Natural killer cell (primary cell): ENCODE data around the gene EME1. TPM values are rescaled to one million over a fixed set of nuclear protein-coding genes. Genes with fewer than 3 reads are reported as not detected.

Experiments used
- ATAC-seq, 3 donors: fragments of 150-1000 bp in 2 of 3; fragments of 200-7000 bp in 1 of 3; cut with Tn5 transposase; 1 replicate in 1 of 3; 2 replicates in 2 of 3; pipeline ENCODE4 v1.10.0; 2021; ENCODE audit warnings: mild to moderate bottlenecking in 2 of 3, moderate library complexity in 2 of 3
- DNase-seq, 2 donors: peaks; one replicate each; pipeline versions ENCODE4 v3.0.0 to v3.0.0-alpha.2; 2013 to 2021; ENCODE audit warnings: mixed read lengths in 1 of 2
- H3K27ac ChIP-seq: one replicate; pipeline ENCODE4 v1.5.1; 2013; ENCODE audit warnings: mild to moderate bottlenecking, low read length
- H3K27me3 ChIP-seq: one replicate; pipeline ENCODE4 v1.6.1; 2013; ENCODE audit warnings: low read length; ENCODE audit not compliant: control insufficient read depth, insufficient read depth
- H3K36me3 ChIP-seq: one replicate; pipeline ENCODE4 v1.6.1; 2013; ENCODE audit warnings: low read length; ENCODE audit not compliant: control insufficient read depth, insufficient read depth
- H3K4me1 ChIP-seq: one replicate; pipeline ENCODE4 v1.6.1; 2013; ENCODE audit warnings: low read length; ENCODE audit not compliant: control insufficient read depth, insufficient read depth
- H3K4me3 ChIP-seq: one replicate; pipeline ENCODE4 v1.5.1; 2013; ENCODE audit warnings: low read length
- H3K9me3 ChIP-seq: one replicate; pipeline ENCODE4 v1.6.1; 2013; ENCODE audit warnings: low read length; ENCODE audit not compliant: control insufficient read depth, insufficient read depth
- H3K27ac Mint-ChIP-seq, 2 donors: one replicate each; pipeline ENCODE4 v1.8.0; 2022; ENCODE audit warnings: mild to moderate bottlenecking in 2 of 2, mixed read lengths in 2 of 2, moderate library complexity in 1 of 2
- H3K27me3 Mint-ChIP-seq, 2 donors: one replicate each; pipeline ENCODE4 v1.8.0; 2022; ENCODE audit warnings: low read depth in 2 of 2, mixed read lengths in 2 of 2
- H3K36me3 Mint-ChIP-seq: one replicate; pipeline ENCODE4 v1.8.0; 2022; ENCODE audit warnings: mixed read lengths
- H3K4me1 Mint-ChIP-seq, 2 donors: one replicate each; pipeline ENCODE4 v1.8.0; 2022; ENCODE audit warnings: mixed read lengths in 2 of 2
- H3K4me3 Mint-ChIP-seq: one replicate; pipeline ENCODE4 v1.8.0; 2022; ENCODE audit warnings: mild to moderate bottlenecking, moderate library complexity, mixed read lengths
- H3K9me3 Mint-ChIP-seq, 2 donors: one replicate each; pipeline ENCODE4 v1.8.0; 2022; ENCODE audit warnings: mixed read lengths in 2 of 2
- WGBS: methylation state at CpG from one replicate; pipeline ENCODE4 v1.1.7; 2013; ENCODE audit warnings: missing lambda C conversion rate; ENCODE audit not compliant: insufficient coverage; 5-methylcytosine and 5-hydroxymethylcytosine counted together
- intact Hi-C: fragments of 100-400 bp; cut with micrococcal nuclease; formaldehyde crosslinking; loops from one replicate; pipeline ENCODE4 v1.14.2; 2022
- total RNA-seq, 4 donors: library from RNA; stranded (reverse); fragments of 120-200 nt in 1 of 4; gene quantifications; one replicate each; pipeline versions ENCODE4 v1.2.3 to v1.2.4, GENCODE V29; 2013 to 2022
- TF ChIP-seq, protein P1 (sequence below): fragments of 200-600 bp; IDR thresholded peaks from one replicate; pipeline ENCODE4 v1.8.0; 2022; ENCODE audit warnings: antibody characterized with exemption

Gene EME1
- total RNA-seq, 3 donors from 2014 or later (not counting 1 experiment from before 2014, with no cell fraction given) = 2.4 to 3.2 (median 2.9) TPM

DNA sequence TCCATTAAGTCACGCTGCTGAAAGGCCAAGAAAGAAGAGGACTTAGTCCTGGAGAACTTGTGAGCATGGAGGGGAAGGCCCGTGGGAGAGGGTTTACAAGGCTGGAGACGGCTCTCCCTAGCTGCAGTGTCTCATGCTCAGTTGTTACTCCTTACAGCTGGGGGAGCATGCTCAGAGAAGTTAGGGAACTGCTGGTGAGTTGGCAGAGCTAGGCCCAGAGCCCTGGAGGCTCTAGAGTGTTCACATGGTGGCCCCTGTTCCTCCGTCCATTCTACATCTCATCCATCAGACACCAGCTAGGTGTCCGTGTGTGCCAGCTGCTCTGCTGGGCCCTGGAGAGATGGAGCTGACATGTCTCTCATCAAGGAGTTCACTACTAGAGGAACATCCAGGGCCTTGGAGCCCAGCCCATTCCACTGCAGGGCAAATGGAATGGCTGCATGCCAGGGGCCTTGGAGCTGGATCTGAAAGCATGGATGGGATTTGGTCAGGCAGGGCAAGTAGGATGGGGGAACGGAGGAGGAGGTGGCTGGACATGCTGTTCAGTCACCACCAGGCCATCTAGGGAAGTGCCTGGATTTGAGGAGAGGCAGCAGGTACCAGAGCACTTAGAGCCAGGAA, 20.8 kb upstream of the EME1 start:
- WGBS = 94% methylated on average over 6 of the region's 6 CpGs
- H3K4me3 Mint-ChIP-seq = no peak overlapping the region
- Histone ChIP-seq H3K9me3 (no peaks in the 10 kb centered on the region), H3K27ac (no peak overlapping the region), H3K27me3 (no peaks in the 10 kb centered on the region), H3K4me1 (peaks cover 5% of the 10 kb centered on the region), H3K4me3 (no peak overlapping the region), H3K36me3 (peaks cover 35% of the 10 kb centered on the region)
- DNase-seq = no peak
- peaks cover 20 to 40% of the 10 kb centered on the region in 2 donors for H3K4me1 Mint-ChIP-seq
- TF ChIP-seq, protein P1, sequence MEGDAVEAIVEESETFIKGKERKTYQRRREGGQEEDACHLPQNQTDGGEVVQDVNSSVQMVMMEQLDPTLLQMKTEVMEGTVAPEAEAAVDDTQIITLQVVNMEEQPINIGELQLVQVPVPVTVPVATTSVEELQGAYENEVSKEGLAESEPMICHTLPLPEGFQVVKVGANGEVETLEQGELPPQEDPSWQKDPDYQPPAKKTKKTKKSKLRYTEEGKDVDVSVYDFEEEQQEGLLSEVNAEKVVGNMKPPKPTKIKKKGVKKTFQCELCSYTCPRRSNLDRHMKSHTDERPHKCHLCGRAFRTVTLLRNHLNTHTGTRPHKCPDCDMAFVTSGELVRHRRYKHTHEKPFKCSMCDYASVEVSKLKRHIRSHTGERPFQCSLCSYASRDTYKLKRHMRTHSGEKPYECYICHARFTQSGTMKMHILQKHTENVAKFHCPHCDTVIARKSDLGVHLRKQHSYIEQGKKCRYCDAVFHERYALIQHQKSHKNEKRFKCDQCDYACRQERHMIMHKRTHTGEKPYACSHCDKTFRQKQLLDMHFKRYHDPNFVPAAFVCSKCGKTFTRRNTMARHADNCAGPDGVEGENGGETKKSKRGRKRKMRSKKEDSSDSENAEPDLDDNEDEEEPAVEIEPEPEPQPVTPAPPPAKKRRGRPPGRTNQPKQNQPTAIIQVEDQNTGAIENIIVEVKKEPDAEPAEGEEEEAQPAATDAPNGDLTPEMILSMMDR = no peak
- H3K27me3 Mint-ChIP-seq = no peaks in the 10 kb centered on the region
- no peaks in the 10 kb centered on the region for H3K9me3 Mint-ChIP-seq
- no peak for ATAC-seq
- intact Hi-C loops = no loop called here
- no peaks in the 10 kb centered on the region for H3K36me3 Mint-ChIP-seq
- no peak overlapping the region for H3K27ac Mint-ChIP-seq

DNA sequence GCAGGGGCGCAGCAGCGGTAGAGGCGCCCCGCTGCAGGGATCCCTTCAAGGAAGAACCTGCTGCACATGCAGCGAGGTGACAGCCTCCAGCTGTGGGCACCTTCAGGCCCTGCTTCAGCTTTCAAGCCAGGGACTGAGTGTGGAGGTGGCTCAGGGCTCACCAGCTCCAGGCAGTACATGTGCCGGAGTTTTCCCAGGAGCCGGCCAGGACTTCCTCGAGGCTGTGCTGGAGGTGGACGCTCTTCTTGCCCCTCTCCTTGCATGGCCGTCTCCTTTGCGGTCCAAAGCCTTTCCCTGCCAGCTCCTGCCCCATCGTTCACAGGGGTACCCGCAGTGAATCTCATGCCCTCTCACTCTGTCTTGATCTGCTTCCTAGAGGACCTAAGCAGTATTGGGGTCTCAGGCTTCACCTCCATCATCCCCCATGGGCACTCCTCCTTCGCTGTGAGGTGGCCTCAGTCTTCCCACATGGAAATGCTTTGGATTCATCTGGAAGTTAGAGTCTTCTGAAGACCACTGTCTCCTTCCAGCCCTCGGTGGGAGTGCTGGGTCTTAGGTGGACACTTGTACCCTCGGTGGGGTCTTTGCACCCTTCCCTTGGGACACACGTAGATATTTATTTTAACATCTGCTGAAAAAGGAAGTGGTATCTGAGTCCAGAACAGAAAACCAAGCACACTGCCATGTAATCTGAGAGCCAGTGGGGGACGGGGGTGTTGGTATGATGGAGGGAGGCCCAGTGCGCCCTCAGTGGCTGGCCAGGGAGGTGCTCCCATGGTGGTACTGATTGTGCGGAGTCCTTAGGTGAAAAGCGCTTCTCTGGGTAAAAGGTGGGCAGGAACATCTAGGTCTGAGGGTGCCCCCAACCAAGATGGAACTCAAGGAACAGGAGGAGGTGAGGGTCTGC, 20.1 kb upstream of the EME1 start:
- Mint-ChIP-seq H3K4me3 (no peak overlapping the region), H3K27me3 (no peaks in the 10 kb centered on the region), H3K9me3 (no peaks in the 10 kb centered on the region), H3K36me3 (no peaks in the 10 kb centered on the region), H3K4me1 (peaks cover 17 to 35% of the 10 kb centered on the region in 2 donors), H3K27ac (no peak overlapping the region)
- WGBS = 92% methylated on average over 21 of the region's 21 CpGs
- H3K4me3 ChIP-seq = no peak overlapping the region
- no peak overlapping the region for H3K27ac ChIP-seq
- TF ChIP-seq, protein P1 = no peak
- DNase-seq (no peak), ATAC-seq (no peak)
- no peaks in the 10 kb centered on the region for H3K4me1 ChIP-seq
- H3K36me3 ChIP-seq = peaks cover 38% of the 10 kb centered on the region
- H3K9me3 ChIP-seq = no peaks in the 10 kb centered on the region
- intact Hi-C loops = no loop called here
- no peaks in the 10 kb centered on the region for H3K27me3 ChIP-seq

DNA sequence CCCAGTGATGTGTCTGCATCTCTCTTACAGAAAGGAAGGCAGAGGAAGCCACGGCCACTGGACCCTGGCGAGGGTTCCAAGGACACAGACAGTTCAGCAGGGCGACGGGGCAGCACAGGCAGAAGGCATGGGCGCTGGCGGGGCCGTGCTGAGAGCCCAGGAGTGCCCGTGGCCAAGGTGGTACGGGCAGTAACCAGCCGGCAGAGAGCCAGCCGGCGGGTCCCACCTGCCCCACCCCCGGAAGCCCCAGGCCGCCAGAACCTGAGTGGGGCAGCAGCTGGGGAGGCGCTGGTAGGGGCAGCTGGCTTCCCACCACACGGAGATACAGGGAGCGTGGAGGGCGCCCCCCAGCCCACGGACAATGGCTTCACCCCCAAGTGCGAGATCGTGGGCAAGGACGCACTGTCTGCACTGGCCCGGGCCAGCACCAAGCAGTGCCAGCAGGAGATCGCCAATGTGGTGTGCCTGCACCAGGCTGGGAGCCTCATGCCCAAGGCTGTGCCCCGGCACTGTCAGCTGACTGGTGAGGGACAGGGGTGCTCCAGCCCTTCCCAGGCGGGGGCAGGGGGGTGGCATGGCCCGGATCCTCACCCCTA, 19.3 kb upstream of the EME1 start:
- H3K9me3 ChIP-seq = no peaks in the 10 kb centered on the region
- intact Hi-C loops = no loop called here
- H3K4me1 ChIP-seq = no peaks in the 10 kb centered on the region
- H3K36me3 ChIP-seq = peaks cover 43% of the 10 kb centered on the region
- ATAC-seq (no peak), DNase-seq (no peak)
- no peak overlapping the region for H3K4me3 ChIP-seq
- no peaks in the 10 kb centered on the region for H3K27me3 ChIP-seq
- WGBS = 97% methylated on average over 27 of the region's 27 CpGs
- no peaks in the 10 kb centered on the region for H3K9me3 Mint-ChIP-seq
- H3K27ac ChIP-seq = no peak overlapping the region
- no peaks in the 10 kb centered on the region for H3K27me3 Mint-ChIP-seq
- no peak overlapping the region for H3K27ac Mint-ChIP-seq
- TF ChIP-seq, protein P1 = no peak
- H3K4me1 Mint-ChIP-seq = peaks cover 11 to 28% of the 10 kb centered on the region in 2 donors
- no peaks in the 10 kb centered on the region for H3K36me3 Mint-ChIP-seq
- no peak overlapping the region for H3K4me3 Mint-ChIP-seq
